ENCODE measurements around the gene RAB11FIP3.
"Not testable (repeated sequence)": the region's sequence is repeated elsewhere in the genome, so short reads cannot be mapped to it uniquely, and the experiment has no call there.

RAB11FIP3 gene

GRCh38 chr16:425082-425718, at the start of gene RAB11FIP3:
Gene RAB11FIP3, plus strand, starts transcription at chr16:425649. Its CDS starts 358 bp downstream, at chr16:426007.
- DNase-seq = peak; percentile 83

- no peak for DNase-seq
These were observed 49.3 kb upstream of the RAB11FIP3 start for GRCh38 chr16:375927-376816.

- DNase-seq = no peak
These were observed 48.5 kb upstream of the RAB11FIP3 start for GRCh38 chr16:376817-377418.

GRCh38 chr16:377419-377951, 48.0 kb upstream of the RAB11FIP3 start:
- no peak for DNase-seq

- DNase-seq = not testable (repeated sequence)
These were observed 47.2 kb upstream of the RAB11FIP3 start for GRCh38 chr16:378113-378820.

GRCh38 chr16:378821-379182, 46.6 kb upstream of the RAB11FIP3 start:
- no peak for DNase-seq

- DNase-seq = no peak
These were observed 46.1 kb upstream of the RAB11FIP3 start for GRCh38 chr16:379183-379960.

GRCh38 chr16:379961-380761, 45.3 kb upstream of the RAB11FIP3 start:
- no peak for DNase-seq

- no peak for DNase-seq
These were observed 44.8 kb upstream of the RAB11FIP3 start for GRCh38 chr16:380762-381011.

GRCh38 chr16:381012-381788, 44.2 kb upstream of the RAB11FIP3 start:
- DNase-seq = peak; percentile 27

GRCh38 chr16:381789-382717, 43.4 kb upstream of the RAB11FIP3 start, which contains the start of gene PGAP6:
Gene PGAP6, minus strand, starts transcription at chr16:381978. Its CDS starts 157 bp downstream, at chr16:381821.
- peak; percentile 59 for DNase-seq

GRCh38 chr16:383326-384051, 42.0 kb upstream of the RAB11FIP3 start:
- peak; percentile 27 for DNase-seq

GRCh38 chr16:386641-387156, 38.8 kb upstream of the RAB11FIP3 start:
- DNase-seq = no peak

GRCh38 chr16:387761-388666, 37.4 kb upstream of the RAB11FIP3 start:
- not testable (repeated sequence) for DNase-seq

GRCh38 chr16:389352-389751, 36.1 kb upstream of the RAB11FIP3 start:
- no peak for DNase-seq

- DNase-seq = peak; percentile 75
These were observed 33.5 kb upstream of the RAB11FIP3 start for GRCh38 chr16:391885-392335.

GRCh38 chr16:392450-393030, 32.9 kb upstream of the RAB11FIP3 start:
- peak; percentile 40 for DNase-seq

Measured in CD4-positive, alpha-beta T cell treated with Interferon gamma for 1 hour (primary cell).